HEK293 (cell line): ENCODE measurements around the gene KIF18B.

ENCODE experiments used
- CTCF ChIA-PET: fragments of 350-600 bp; formaldehyde crosslinking; extraction: SDS; loops from one replicate; lab custom pipeline; 2021; ENCODE audit warnings: antibody characterized with exemption; lab: Yijun Ruan, JAX
- POLR2A ChIA-PET: fragments of 300-600 bp; formaldehyde crosslinking; extraction: SDS; loops from one replicate; lab custom pipeline; 2020; ENCODE audit warnings: antibody characterized with exemption, inconsistent platforms; lab: Yijun Ruan, JAX
- H3K27ac ChIP-seq: fragments of 200-500 bp; sonication (Bioruptor generic); 2 replicates; pipeline ENCODE4 v1.5.1; 2014; ENCODE audit warnings: low read depth, low read length, control low read depth, inconsistent platforms; ENCODE audit errors: extremely low read depth
- H3K36me3 ChIP-seq, 2 experiments: fragments of 200-500 bp in 1 of 2; sonication (Bioruptor generic) in 1 of 2; 1 replicate in 1 of 2; 2 replicates in 1 of 2; pipeline ENCODE4 v1.5.1; 2014 to 2017; ENCODE audit warnings: inconsistent platforms in 2 of 2, low read length in 2 of 2; ENCODE audit not compliant: control insufficient read depth in 2 of 2, insufficient read depth in 1 of 2
- H3K4me1 ChIP-seq: fragments of 200-500 bp; sonication (Bioruptor generic); 2 replicates; pipeline ENCODE4 v1.5.1; 2014; ENCODE audit warnings: mild to moderate bottlenecking, low read length, inconsistent platforms; ENCODE audit not compliant: control insufficient read depth, insufficient read depth
- H3K4me3 ChIP-seq: 2 replicates; pipeline ENCODE4 v1.5.1; 2011; ENCODE audit warnings: low read depth, mild to moderate bottlenecking, control low read depth, low read length, moderate library complexity
- H3K9me3 ChIP-seq: fragments of 200-500 bp; sonication (Bioruptor generic); 2 replicates; pipeline ENCODE4 v1.5.1; 2014; ENCODE audit warnings: low read depth, low read length, inconsistent platforms; ENCODE audit not compliant: control insufficient read depth, insufficient read depth
- OSR2 ChIP-seq: fragments of 450-650 bp; formaldehyde crosslinking; IDR thresholded peaks from 2 replicates; pipeline ENCODE4 v1.5.1; 2016; ENCODE audit warnings: missing biosample characterization, missing genetic modification characterization
- RBAK ChIP-seq: fragments of 450-650 bp; formaldehyde crosslinking; IDR thresholded peaks from 2 replicates; pipeline ENCODE4 v1.5.1; 2016; ENCODE audit warnings: missing biosample characterization, missing genetic modification characterization
- ZBTB1 ChIP-seq: fragments of 450-650 bp; formaldehyde crosslinking; IDR thresholded peaks from 2 replicates; pipeline ENCODE4 v1.5.1; 2016; ENCODE audit warnings: missing biosample characterization, missing genetic modification characterization
- ZBTB21 ChIP-seq: fragments of 450-650 bp; formaldehyde crosslinking; IDR thresholded peaks from 2 replicates; pipeline ENCODE4 v1.5.1; 2017; ENCODE audit warnings: missing biosample characterization, missing genetic modification characterization
- ZIC2 ChIP-seq: fragments of 450-650 bp; formaldehyde crosslinking; IDR thresholded peaks from 2 replicates; pipeline ENCODE4 v1.5.1; 2016; ENCODE audit warnings: missing biosample characterization, missing genetic modification characterization
- ZNF2 ChIP-seq: fragments of 450-650 bp; formaldehyde crosslinking; IDR thresholded peaks from 2 replicates; pipeline ENCODE4 v1.5.1; 2016; ENCODE audit warnings: missing biosample characterization, missing genetic modification characterization
- ZNF214 ChIP-seq: fragments of 450-650 bp; formaldehyde crosslinking; IDR thresholded peaks from 2 replicates; pipeline ENCODE4 v1.5.1; 2017; ENCODE audit warnings: missing biosample characterization, mild to moderate bottlenecking, missing genetic modification characterization, borderline replicate concordance
- ZNF394 ChIP-seq: fragments of 450-650 bp; formaldehyde crosslinking; IDR thresholded peaks from 2 replicates; pipeline ENCODE4 v1.5.1; 2016; ENCODE audit warnings: missing biosample characterization, missing genetic modification characterization, mild to moderate bottlenecking, moderate library complexity, borderline replicate concordance
- ZNF521 ChIP-seq: fragments of 450-650 bp; formaldehyde crosslinking; IDR thresholded peaks from 2 replicates; pipeline ENCODE4 v1.5.1; 2017; ENCODE audit warnings: missing biosample characterization, mild to moderate bottlenecking, missing genetic modification characterization
- ZNF529 ChIP-seq: fragments of 450-650 bp; formaldehyde crosslinking; IDR thresholded peaks from 2 replicates; pipeline ENCODE4 v1.5.1; 2017; ENCODE audit warnings: missing genetic modification characterization, missing biosample characterization; ENCODE audit not compliant: insufficient replicate concordance
- ZNF600 ChIP-seq: fragments of 450-650 bp; formaldehyde crosslinking; IDR thresholded peaks from 2 replicates; pipeline ENCODE4 v1.5.1; 2016; ENCODE audit warnings: missing biosample characterization, missing genetic modification characterization
- ZNF768 ChIP-seq: fragments of 450-650 bp; formaldehyde crosslinking; IDR thresholded peaks from 2 replicates; pipeline ENCODE4 v1.5.1; 2018; ENCODE audit warnings: missing biosample characterization, mild to moderate bottlenecking, missing genetic modification characterization
- TF ChIP-seq, protein P1 (sequence below): fragments of 450-650 bp; formaldehyde crosslinking; IDR thresholded peaks from 2 replicates; pipeline ENCODE4 v1.5.1; 2017; ENCODE audit warnings: missing biosample characterization, missing genetic modification characterization
- TF ChIP-seq, protein P2 (sequence below): fragments of 450-650 bp; formaldehyde crosslinking; IDR thresholded peaks from 2 replicates; pipeline ENCODE4 v1.5.1; 2016; ENCODE audit warnings: missing biosample characterization, missing genetic modification characterization
- TF ChIP-seq, protein P3 (sequence below): fragments of 450-650 bp; formaldehyde crosslinking; IDR thresholded peaks from 2 replicates; pipeline ENCODE4 v1.5.1; 2016; ENCODE audit warnings: missing biosample characterization, missing genetic modification characterization
- TF ChIP-seq, protein P4 (sequence below): fragments of 450-650 bp; formaldehyde crosslinking; IDR thresholded peaks from 2 replicates; pipeline ENCODE4 v1.5.1; 2016; ENCODE audit warnings: missing biosample characterization, missing genetic modification characterization
- TF ChIP-seq, protein P5 (sequence below): fragments of 450-650 bp; formaldehyde crosslinking; IDR thresholded peaks from 2 replicates; pipeline ENCODE4 v1.5.1; 2016; ENCODE audit warnings: missing biosample characterization, missing genetic modification characterization, borderline replicate concordance

The KIF18B gene

DNA sequence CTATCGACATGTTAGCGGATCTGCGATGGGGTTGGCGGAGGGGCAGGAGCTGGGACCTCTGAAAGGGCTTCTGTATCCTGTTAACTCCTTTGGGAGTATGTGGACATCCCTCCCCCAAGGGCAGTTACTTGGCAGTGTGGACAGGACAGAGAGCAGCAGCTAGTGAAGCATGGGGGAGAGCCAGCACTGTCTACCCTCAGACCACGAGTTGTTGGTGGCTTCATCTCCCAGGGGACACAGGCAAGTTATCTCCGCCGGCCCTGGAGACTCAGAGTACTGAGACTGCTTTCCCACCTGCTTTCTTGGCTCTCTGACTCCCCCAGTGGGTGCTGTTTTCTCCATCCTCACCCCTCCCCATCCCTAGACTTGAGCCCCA, 27.0 kb downstream of the KIF18B start:
- H3K4me1 ChIP-seq: no peaks in the 10 kb centered on the region; the same call in 1 of the 2 replicates
- ChIA-PET POLR2A (interaction anchor here (0.5 to 1.3 kb wide), 6 partner anchors 9 to 108 kb away, joined by 3 to 7 read pairs (median 5); no protein-coding TSS in a partner anchor), CTCF (interaction anchor here (0.5 to 7.9 kb wide), 61 partner anchors 7 to 290 kb away, joined by 3 to 296 read pairs (median 4); partner anchors contain the start of genes ACBD4, C1QL1, EFTUD2 and NMT1)
- no peaks in the 10 kb centered on the region for H3K9me3 ChIP-seq
- H3K36me3 ChIP-seq: peaks cover 2 to 3% of the 10 kb centered on the region in 2 experiments; a peak in 2 of 3 replicates
- TF ChIP-seq, protein P1, sequence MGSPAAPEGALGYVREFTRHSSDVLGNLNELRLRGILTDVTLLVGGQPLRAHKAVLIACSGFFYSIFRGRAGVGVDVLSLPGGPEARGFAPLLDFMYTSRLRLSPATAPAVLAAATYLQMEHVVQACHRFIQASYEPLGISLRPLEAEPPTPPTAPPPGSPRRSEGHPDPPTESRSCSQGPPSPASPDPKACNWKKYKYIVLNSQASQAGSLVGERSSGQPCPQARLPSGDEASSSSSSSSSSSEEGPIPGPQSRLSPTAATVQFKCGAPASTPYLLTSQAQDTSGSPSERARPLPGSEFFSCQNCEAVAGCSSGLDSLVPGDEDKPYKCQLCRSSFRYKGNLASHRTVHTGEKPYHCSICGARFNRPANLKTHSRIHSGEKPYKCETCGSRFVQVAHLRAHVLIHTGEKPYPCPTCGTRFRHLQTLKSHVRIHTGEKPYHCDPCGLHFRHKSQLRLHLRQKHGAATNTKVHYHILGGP (tag by site-specific recombination): no peak
- TF ChIP-seq, protein P2, sequence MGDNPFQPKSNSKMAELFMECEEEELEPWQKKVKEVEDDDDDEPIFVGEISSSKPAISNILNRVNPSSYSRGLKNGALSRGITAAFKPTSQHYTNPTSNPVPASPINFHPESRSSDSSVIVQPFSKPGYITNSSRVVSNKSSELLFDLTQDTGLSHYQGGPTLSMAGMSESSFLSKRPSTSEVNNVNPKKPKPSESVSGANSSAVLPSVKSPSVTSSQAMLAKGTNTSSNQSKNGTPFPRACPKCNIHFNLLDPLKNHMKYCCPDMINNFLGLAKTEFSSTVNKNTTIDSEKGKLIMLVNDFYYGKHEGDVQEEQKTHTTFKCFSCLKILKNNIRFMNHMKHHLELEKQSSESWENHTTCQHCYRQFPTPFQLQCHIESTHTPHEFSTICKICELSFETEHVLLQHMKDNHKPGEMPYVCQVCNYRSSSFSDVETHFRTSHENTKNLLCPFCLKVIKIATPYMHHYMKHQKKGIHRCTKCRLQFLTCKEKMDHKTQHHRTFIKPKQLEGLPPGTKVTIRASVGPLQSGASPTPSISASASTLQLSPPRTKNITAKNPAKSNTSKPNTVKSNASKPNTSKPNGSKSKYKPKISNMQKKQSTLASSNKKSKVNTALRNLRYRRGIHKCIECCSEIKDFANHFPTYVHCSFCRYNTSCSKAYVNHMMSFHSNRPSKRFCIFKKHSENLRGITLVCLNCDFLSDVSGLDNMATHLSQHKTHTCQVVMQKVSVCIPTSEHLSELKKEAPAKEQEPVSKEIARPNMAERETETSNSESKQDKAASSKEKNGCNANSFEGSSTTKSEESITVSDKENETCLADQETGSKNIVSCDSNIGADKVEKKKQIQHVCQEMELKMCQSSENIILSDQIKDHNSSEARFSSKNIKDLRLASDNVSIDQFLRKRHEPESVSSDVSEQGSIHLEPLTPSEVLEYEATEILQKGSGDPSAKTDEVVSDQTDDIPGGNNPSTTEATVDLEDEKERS: no peak
- no peak for TF ChIP-seq ZNF214 (tag by site-specific recombination)
- no peak for TF ChIP-seq OSR2
- no peak for TF ChIP-seq ZNF521 (tag by site-specific recombination)
- TF ChIP-seq ZIC2 (tag by site-specific recombination): no peak
- no peak overlapping the region for H3K27ac ChIP-seq
- no peak overlapping the region for H3K4me3 ChIP-seq

DNA sequence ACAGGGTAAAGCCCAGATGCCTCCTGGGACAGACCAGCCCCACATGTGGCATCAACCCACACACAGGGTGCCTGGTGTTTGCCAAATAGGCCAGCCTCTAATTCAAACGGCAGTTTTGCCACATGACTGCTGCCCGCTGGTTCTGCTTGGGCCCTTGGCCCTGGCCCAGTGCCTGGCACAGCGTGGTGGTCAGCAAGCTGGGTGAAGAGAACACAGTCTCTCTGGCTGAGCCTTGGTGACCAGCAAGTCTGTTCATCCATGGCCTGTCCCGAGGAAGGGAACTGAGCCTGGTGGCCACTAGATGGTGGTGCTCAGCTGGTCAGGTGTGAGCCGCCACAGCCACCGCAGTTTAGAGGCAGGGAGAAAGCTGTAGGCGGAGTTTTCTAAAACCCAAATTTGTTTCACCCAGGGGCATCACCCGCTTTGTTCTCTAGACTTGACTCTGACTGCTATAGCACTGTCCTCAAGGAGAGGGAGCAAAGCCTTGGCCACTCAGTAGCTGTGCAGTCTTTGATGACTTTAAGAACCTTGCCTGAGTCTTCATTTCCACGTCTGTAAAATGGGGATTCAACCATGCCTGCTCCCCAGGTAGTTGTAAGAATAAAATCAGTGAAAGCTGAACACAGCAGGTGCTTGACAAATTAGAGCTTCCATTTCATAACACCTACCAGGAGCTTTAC, 27.5 kb downstream of the KIF18B start:
- no peak overlapping the region for H3K27ac ChIP-seq
- peaks cover 0 to 3% of the 10 kb centered on the region in 2 experiments; a peak in 2 of 3 replicates for H3K36me3 ChIP-seq
- POLR2A ChIA-PET: interaction anchor here (0.6 to 1.3 kb wide), 6 partner anchors 9 to 108 kb away, joined by 3 to 8 read pairs (median 6); no protein-coding TSS in a partner anchor
- no peaks in the 10 kb centered on the region for H3K9me3 ChIP-seq
- H3K4me3 ChIP-seq: no peak overlapping the region
- no peaks in the 10 kb centered on the region; the same call in 1 of the 2 replicates for H3K4me1 ChIP-seq
- CTCF ChIA-PET: interaction anchor here (0.5 to 7.9 kb wide), 62 partner anchors 8 to 289 kb away, joined by 3 to 296 read pairs (median 5); partner anchors contain the start of genes ACBD4, C1QL1, EFTUD2 and KIF18B
- TF ChIP-seq RBAK (tag by site-specific recombination): no peak
- TF ChIP-seq ZNF529 (tag by site-specific recombination): no peak
- TF ChIP-seq ZNF2 (tag by site-specific recombination): peak; percentile 35; the same call in 1 of the 2 replicates
- TF ChIP-seq ZBTB1: no peak
- no peak for TF ChIP-seq ZBTB21 (tag by site-specific recombination)
- TF ChIP-seq, protein P3, sequence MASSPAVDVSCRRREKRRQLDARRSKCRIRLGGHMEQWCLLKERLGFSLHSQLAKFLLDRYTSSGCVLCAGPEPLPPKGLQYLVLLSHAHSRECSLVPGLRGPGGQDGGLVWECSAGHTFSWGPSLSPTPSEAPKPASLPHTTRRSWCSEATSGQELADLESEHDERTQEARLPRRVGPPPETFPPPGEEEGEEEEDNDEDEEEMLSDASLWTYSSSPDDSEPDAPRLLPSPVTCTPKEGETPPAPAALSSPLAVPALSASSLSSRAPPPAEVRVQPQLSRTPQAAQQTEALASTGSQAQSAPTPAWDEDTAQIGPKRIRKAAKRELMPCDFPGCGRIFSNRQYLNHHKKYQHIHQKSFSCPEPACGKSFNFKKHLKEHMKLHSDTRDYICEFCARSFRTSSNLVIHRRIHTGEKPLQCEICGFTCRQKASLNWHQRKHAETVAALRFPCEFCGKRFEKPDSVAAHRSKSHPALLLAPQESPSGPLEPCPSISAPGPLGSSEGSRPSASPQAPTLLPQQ (tag by site-specific recombination): no peak
- TF ChIP-seq, protein P4, sequence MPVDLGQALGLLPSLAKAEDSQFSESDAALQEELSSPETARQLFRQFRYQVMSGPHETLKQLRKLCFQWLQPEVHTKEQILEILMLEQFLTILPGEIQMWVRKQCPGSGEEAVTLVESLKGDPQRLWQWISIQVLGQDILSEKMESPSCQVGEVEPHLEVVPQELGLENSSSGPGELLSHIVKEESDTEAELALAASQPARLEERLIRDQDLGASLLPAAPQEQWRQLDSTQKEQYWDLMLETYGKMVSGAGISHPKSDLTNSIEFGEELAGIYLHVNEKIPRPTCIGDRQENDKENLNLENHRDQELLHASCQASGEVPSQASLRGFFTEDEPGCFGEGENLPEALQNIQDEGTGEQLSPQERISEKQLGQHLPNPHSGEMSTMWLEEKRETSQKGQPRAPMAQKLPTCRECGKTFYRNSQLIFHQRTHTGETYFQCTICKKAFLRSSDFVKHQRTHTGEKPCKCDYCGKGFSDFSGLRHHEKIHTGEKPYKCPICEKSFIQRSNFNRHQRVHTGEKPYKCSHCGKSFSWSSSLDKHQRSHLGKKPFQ: no peak
- TF ChIP-seq ZNF394: 0 out of 2 replicates have a peak, but pooled peaks have one; percentile 13
- TF ChIP-seq ZNF600 (tag by site-specific recombination): 0 out of 2 replicates have a peak, but pooled peaks have one; percentile 12
- TF ChIP-seq, protein P5, sequence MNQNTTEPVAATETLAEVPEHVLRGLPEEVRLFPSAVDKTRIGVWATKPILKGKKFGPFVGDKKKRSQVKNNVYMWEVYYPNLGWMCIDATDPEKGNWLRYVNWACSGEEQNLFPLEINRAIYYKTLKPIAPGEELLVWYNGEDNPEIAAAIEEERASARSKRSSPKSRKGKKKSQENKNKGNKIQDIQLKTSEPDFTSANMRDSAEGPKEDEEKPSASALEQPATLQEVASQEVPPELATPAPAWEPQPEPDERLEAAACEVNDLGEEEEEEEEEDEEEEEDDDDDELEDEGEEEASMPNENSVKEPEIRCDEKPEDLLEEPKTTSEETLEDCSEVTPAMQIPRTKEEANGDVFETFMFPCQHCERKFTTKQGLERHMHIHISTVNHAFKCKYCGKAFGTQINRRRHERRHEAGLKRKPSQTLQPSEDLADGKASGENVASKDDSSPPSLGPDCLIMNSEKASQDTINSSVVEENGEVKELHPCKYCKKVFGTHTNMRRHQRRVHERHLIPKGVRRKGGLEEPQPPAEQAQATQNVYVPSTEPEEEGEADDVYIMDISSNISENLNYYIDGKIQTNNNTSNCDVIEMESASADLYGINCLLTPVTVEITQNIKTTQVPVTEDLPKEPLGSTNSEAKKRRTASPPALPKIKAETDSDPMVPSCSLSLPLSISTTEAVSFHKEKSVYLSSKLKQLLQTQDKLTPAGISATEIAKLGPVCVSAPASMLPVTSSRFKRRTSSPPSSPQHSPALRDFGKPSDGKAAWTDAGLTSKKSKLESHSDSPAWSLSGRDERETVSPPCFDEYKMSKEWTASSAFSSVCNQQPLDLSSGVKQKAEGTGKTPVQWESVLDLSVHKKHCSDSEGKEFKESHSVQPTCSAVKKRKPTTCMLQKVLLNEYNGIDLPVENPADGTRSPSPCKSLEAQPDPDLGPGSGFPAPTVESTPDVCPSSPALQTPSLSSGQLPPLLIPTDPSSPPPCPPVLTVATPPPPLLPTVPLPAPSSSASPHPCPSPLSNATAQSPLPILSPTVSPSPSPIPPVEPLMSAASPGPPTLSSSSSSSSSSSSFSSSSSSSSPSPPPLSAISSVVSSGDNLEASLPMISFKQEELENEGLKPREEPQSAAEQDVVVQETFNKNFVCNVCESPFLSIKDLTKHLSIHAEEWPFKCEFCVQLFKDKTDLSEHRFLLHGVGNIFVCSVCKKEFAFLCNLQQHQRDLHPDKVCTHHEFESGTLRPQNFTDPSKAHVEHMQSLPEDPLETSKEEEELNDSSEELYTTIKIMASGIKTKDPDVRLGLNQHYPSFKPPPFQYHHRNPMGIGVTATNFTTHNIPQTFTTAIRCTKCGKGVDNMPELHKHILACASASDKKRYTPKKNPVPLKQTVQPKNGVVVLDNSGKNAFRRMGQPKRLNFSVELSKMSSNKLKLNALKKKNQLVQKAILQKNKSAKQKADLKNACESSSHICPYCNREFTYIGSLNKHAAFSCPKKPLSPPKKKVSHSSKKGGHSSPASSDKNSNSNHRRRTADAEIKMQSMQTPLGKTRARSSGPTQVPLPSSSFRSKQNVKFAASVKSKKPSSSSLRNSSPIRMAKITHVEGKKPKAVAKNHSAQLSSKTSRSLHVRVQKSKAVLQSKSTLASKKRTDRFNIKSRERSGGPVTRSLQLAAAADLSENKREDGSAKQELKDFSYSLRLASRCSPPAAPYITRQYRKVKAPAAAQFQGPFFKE (tag by site-specific recombination): no peak
- no peak for TF ChIP-seq ZNF768
